ENCODE data around the gene MED6.

DNA sequence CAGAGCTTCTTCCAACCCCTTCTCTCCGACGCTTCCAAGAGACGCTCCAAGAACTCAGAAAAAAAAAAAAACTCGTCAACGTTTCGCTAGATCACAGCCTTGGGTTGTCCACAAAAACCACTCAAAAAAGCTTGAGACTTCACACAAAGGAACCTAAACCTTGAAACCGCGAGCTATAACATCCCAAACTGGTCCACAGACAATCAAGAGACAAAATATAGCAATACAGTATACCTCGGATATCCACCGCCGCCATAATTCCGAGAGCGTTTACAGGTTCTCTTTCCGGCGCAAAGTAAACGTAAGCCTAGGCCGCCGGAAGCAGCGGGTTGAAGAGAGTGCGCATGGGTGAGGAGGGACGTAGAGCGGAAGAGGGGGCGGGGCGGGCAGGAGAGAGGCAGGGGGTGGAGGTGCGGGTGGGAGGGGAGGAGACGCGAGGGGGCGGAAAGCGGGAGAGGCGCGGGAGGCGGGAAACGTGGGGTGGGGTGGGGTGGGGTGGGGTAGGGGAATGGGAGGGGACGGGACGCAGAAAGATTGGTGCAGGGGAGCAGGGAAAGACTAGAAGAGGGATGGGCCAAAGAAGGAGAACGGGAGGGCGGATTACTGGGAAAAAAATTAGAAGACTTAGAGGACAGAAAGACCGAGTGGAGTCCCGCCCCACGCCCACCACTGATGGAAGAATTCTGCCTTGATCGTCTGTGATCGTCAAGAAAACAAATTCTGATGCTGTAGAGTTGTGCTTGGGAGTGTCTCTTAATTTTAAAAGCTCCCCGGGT, at the start of gene MED6:
- TF ChIP-seq CREM (CRISPR knock-in tag; IDR thresholded peaks at IDR 0.05) (peak; percentile 95), TEAD4 (CRISPR knock-in tag; IDR thresholded peaks at IDR 0.05) (no peak), ETV6 (CRISPR knock-in tag; IDR thresholded peaks at IDR 0.05) (no peak), FOXK1 (CRISPR knock-in tag; IDR thresholded peaks at IDR 0.05) (peak; percentile 99), JUN (CRISPR knock-in tag; IDR thresholded peaks at IDR 0.05) (no peak), ZNF138 (CRISPR knock-in tag; conservative IDR thresholded peaks at IDR 0.05) (no peak)
- TF ChIP-seq, protein P1, sequence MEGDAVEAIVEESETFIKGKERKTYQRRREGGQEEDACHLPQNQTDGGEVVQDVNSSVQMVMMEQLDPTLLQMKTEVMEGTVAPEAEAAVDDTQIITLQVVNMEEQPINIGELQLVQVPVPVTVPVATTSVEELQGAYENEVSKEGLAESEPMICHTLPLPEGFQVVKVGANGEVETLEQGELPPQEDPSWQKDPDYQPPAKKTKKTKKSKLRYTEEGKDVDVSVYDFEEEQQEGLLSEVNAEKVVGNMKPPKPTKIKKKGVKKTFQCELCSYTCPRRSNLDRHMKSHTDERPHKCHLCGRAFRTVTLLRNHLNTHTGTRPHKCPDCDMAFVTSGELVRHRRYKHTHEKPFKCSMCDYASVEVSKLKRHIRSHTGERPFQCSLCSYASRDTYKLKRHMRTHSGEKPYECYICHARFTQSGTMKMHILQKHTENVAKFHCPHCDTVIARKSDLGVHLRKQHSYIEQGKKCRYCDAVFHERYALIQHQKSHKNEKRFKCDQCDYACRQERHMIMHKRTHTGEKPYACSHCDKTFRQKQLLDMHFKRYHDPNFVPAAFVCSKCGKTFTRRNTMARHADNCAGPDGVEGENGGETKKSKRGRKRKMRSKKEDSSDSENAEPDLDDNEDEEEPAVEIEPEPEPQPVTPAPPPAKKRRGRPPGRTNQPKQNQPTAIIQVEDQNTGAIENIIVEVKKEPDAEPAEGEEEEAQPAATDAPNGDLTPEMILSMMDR (IDR thresholded peaks at IDR 0.05): no peak

Measured in WTC11 (cell line).